ENCODE data around the gene KLF1.
"Not testable (repeated sequence)": the region's sequence is repeated elsewhere in the genome, so short reads cannot be mapped to it uniquely, and the experiment has no call there.

Gene KLF1

GRCh38 chr19:12890787-12891552 lies 4.0 kb upstream of the KLF1 start, which contains the start of gene GCDH:
TSS of gene GCDH (plus strand) at chr19:12891160. CDS start at chr19:12891305, 145 bp downstream.
- DNase-seq (ENCODE audit: low spot score): peak; percentile 97

DNA sequence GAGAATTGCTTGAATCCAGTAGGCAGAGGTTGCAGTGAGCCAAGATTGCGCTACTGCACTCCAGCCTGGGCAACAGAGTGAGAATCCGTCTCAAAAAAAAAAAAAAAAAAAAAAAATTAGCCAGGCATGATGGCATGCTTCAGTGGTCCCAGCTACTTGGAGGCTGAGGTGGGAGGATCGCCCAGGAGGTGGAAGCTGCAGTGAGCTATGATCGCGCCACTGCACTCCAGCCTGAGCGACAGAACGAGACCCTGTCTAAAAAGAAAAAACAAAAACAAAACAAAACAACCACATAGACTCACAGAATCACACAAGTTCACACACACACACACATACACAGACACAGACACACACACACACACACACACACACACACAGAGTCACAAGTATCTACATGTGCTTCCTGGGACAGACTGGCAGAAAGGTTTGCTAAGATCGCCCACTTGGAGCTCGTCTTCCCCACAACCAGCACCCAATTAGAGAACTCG lies 3.3 kb upstream of the KLF1 start:
- DNase-seq (ENCODE audit: low spot score): not testable (repeated sequence)

DNA sequence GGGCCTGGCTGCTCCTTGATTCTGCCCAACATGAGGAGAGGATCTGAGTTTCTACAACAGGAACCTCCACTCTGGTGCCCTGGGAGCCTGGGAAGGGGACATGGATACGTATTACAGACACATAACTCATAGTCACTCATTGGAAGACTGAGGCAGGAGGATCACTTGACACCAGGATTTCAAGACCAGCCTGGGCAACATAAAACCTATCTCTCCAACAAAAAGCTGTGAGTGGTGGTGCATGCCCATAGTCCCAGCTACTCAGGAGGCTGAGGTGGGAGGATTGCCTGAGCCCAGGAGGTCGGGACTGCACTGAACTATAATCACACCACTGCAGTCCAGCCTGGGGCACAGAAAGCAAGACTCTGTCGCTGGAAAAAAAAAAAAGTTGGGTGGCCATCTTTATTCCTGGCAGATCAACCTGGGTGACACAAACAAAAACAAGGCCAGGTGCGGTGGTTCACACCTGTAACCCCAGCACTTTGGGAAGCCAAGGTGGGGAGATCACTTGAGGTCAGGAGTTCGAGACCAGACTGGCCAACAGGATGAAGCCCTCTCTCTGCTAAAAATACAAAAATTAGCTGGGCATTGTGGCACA lies 1.1 kb upstream of the KLF1 start:
- DNase-seq (ENCODE audit: low spot score): no peak

- DNase-seq (ENCODE audit: low spot score): no peak
Observed at GRCh38 chr19:12886651-12886968, 391 bp downstream of the KLF1 start.

DNA sequence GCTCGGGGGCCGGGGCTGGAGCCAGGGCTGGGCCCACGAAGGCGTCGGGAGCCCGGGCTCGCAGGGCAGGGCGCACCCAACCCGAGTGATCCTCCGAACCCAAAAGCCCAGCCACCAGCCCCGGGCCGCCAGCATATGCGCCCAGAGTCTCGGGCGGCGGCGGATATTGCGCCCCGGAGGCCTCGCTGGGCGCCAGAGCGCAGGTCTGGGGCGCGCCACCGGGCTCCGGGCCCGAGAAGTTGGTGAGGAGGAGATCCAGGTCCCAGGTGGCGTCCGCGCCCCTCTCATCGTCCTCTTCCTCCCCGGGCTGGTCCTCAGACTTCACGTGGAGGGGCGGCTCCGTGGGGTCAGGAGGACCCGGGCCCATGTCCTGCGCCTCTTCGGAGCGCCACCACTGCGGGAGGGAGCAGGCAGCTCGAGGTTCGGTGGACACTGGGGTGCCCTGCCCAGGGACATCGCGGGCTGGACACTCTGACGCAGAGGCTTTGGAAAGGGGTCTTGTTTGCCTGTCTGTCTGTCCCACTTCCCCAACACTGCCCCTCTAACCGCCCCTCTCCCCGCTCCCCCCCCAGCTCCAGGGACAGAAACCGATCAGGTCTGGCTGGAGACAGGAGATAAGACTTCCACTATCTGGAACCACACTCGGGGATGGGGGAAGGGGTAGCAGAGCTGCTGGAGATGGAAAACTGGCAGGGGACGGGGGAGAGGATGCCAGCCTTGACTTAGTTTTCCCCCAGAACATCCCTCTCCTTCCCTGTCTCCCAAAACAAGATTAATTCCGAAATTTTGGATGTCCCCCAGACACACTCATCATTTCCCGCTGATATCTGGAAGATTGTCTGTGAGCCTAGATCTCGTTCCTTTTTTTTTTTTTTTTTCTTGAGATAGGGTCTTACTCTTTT lies 1.0 kb downstream of the KLF1 start:
- no peak for DNase-seq (ENCODE audit: low spot score)

- DNase-seq (ENCODE audit: low spot score): peak; percentile 90
Observed at GRCh38 chr19:12884926-12885748, 1.9 kb downstream of the KLF1 start.

DNA sequence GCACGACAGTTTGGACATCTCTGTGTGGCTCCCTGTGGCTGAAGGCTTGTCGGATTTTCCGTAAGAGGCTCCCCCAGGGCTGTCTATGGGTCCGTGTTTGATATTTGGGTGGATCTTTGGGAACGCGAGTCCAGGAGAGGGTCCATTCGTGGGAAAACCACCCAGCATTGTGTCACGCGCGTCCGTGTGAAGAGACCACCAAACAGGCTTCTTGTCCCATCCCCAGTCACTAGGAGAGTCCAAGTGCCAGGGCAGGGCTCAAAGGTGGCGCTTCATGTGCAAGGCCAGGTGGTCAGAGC lies 2.4 kb downstream of the KLF1 start:
- no peak for DNase-seq (ENCODE audit: low spot score)

GRCh38 chr19:12884202-12884601 lies 2.8 kb downstream of the KLF1 start:
- no peak for DNase-seq (ENCODE audit: low spot score)

- DNase-seq (ENCODE audit: low spot score): no peak
Observed at GRCh38 chr19:12882589-12882988, 4.4 kb downstream of the KLF1 start.

DNA sequence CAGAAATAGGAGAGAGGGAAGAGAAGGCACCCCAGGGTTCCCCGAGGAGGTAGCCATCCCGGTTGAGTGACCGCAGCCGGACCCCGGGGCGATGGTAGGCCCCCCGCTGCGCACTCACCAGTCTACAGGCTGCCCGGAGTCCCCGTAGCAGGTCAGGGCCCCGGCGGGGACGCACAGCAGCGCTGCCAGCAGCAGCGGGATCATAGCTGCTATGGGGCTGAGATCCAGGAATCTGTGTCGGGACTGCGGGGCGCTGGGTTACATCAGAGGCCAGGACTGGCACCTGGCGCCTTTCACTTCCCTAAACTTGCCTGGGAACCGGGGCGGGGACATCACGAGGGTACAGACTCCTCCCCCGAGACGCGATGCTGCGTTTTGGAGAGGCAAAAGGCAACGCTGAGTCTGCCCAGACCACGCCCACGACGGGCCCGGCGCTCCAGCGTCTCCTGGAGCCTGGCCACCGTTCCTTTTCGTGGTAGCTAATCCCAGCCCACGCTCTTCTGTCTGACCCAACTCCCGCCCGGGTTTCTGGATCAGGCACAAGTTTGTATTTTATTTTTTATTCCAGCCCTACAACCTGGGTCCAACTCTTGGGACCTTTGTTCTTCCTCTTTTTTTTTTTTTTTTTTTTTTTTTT lies 5.7 kb downstream of the KLF1 start, which contains the start of gene DNASE2:
Gene DNASE2 (minus strand): TSS at position 278 of the 637 bp plus-strand sequence. CDS start 74 bp downstream, at position 204.
- DNase-seq (ENCODE audit: low spot score): peak; percentile 87

DNA sequence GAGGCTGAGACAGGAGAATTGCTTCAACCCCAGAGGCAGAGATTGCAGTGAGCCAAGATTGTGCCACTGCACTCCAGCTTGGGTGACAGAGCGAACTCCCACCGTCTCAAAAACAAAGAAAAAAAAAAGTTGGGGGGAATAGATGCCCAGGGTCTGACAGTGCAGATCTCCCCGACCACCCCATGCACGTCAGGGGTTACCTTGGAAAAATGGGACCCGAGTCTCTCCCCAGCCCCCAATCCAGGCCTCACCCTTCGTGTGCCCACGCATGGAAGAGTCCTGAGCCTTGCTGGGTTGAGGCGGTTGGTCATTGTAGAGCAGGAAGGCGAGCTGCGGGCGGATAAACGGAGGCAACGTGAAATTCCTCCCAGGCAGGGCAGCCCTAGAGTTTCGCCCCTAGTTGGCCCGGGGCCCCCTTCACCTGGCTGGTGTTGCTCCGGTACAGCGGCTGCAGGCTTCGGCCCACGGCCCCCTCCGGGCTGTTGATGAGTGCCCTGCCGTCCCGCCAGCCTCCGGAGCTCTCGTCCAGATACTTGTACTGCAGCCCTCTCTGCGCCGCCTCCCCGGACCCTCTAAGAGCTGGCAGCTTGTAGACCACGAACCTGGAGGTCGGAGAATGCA lies 6.3 kb downstream of the KLF1 start:
- DNase-seq (ENCODE audit: low spot score): no peak

DNA sequence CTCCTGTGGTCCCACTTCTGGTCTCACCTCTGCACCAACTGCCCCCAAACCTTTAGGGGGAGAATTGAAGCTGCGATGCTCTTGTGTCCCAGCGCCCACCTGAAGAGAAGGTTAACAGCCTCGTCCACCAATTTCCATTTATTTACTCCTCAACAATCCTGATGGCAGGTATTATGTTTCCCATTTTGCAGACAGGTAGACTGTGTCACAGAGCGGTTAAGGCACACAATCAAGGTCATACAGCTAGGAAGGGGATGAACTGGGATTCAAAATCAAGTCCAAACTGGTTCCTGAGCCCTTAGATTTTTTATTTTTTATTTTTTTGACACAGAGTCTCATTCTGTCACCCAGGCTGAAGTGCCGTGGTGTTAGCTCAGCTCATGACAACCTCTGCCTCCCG lies 11.9 kb downstream of the KLF1 start:
- DNase-seq (ENCODE audit: low spot score): no peak

DNA sequence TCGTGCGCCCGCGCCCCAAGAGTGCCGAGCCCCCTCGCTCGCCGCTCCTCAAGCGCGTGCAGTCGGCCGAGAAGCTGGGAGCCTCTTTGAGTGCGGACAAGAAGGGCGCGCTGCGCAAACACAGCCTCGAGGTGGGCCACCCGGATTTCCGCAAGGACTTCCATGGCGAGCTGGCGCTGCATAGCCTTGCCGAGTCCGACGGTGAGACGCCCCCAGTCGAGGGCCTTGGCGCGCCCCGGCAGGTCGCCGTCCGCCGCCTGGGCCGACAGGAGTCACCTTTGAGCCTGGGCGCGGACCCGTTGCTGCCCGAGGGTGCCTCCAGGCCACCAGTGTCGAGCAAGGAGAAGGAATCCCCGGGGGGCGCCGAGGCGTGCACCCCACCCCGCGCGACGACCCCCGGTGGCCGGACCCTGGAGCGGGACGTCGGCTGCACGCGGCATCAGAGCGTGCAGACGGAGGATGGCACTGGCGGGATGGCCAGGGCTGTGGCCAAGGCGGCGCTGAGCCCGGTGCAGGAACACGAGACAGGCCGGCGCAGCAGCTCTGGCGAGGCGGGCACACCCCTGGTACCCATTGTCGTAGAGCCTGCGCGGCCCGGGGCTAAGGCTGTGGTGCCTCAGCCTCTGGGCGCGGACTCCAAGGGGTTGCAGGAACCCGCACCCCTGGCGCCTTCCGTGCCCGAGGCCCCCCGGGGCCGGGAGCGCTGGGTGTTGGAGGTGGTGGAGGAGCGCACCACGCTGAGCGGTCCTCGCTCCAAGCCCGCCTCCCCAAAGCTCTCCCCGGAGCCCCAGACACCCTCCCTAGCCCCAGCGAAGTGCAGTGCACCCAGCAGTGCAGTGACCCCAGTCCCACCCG lies 12.9 kb downstream of the KLF1 start:
- no peak for DNase-seq (ENCODE audit: low spot score)

GRCh38 chr19:12872941-12873890 lies 13.8 kb downstream of the KLF1 start:
- peak; percentile 55 for DNase-seq (ENCODE audit: low spot score)

DNA sequence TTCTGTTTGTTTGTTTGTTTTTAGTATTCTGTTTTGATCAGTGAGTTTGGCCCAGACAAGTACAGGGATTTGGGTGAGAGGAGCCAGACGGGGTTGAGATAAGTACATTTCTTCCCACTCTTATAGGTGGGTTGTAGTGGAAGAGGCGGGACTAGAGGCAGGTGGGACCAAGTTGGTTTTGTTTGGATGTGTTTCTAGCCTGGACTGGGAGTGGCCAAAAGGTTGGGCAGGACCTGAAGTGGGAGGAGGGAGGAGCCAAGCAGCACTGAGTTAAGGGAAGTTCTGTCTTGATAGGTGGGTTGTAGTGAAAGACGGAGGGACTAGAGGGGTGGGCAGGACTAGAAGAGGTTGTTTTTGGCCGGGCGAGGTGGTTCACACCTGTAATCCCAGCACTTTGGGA lies 14.7 kb downstream of the KLF1 start:
- DNase-seq (ENCODE audit: low spot score): no peak

GRCh38 chr19:12871681-12872080 lies 15.3 kb downstream of the KLF1 start:
- DNase-seq (ENCODE audit: low spot score): no peak

DNA sequence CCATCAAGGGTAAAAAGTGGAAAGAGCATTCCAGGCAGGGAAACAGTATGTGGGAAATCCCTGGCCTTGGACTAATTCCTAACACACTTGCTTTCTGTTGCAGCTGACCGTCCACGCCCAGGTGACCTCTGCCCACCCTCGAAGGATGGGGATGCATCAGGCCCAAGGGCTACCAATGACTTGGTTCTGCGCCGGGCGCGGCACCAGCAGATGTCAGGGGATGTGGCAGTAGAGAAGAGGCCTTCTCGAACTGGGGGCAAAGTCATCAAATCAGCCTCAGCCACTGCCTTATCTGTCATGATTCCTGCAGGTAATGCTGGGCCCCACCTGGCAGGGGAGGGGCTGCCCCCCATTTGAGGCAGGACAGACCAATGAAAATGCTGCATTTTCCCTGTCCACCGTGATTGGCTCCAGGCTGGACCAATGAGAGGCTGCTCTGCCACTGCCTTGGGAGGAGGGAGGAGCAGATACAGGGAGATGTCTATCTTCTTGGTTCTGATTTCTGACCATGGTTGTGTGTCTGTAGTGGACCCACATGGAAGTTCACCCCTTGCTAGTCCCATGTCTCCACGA lies 18.4 kb downstream of the KLF1 start:
- no peak for DNase-seq (ENCODE audit: low spot score)
